GM21390 (cell line): ENCODE data around the gene FHOD3.
A peak's percentile ranks its signal among the peaks of the same experiment; 100 is the strongest.
"Not testable (repeated sequence)": the region's sequence is repeated elsewhere in the genome, so short reads cannot be mapped to it uniquely, and the experiment has no call there.

ENCODE experiments used
- ATAC-seq: cut with Tn5 transposase; IDR thresholded peaks from one replicate; pipeline ENCODE4 v1.9.1; 2021; ENCODE audit not compliant: unreplicated experiment

Gene FHOD3

GRCh38 chr18:36348331-36348730 is 50.8 kb downstream of the FHOD3 start:
- no peak for ATAC-seq

GRCh38 chr18:36348971-36349417 is 51.5 kb downstream of the FHOD3 start:
- no peak for ATAC-seq

- no peak for ATAC-seq
Observed at GRCh38 chr18:36349552-36349951, 52.0 kb downstream of the FHOD3 start.

GRCh38 chr18:36350251-36350651 is 52.7 kb downstream of the FHOD3 start:
- ATAC-seq = no peak

DNA sequence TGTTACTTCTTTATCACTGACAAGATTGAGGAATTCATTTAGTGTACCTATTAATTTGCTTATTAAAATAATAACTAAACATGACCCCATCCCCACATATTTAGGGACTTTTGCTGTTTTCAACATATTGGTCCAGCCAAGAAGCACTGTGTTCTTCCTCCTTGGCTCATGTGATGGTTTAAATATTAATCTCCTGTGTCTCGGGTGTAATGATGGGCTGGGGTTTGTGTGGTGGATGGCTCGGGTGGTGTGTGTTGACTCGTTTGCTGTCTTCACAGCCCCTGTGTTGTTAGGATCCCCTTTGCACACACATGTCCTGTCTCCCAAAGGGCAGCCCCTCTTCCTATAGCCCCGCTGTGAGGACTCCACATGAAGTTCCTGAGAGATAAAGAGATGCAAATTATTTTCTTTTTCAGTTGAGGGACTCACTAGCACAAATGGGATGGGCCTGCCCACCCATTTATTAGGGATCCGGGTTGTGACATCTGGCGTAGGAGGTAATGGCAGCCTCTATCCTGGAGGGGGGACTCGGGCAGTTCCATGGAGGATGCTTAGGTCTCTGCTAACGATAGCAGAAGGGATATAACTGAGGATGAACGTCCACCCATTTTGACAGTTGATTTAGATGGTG is 53.4 kb downstream of the FHOD3 start:
- no peak for ATAC-seq

DNA sequence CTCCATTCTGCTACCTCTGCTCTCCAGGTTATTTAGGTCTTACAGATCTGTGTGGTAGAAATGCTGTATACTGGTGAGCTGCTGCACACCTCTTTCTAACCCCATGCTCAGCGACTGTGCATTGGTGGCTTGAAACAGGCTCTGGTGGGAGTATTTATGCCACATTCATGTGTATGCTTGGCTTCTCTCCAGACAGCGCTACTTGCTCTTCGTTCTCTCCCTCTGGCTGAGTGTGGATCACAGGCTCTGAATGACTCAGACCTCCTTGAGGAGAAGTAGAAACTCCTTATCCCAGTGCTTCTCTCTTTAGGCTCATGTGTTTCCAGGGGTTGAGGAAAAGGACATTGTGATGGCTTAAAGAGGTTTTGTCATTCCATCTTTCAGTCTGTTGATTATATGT is 54.9 kb downstream of the FHOD3 start:
- no peak for ATAC-seq

GRCh38 chr18:36354989-36355388 is 57.5 kb downstream of the FHOD3 start:
- no peak for ATAC-seq

- no peak for ATAC-seq
Observed at GRCh38 chr18:36355511-36355910, 58.0 kb downstream of the FHOD3 start.

DNA sequence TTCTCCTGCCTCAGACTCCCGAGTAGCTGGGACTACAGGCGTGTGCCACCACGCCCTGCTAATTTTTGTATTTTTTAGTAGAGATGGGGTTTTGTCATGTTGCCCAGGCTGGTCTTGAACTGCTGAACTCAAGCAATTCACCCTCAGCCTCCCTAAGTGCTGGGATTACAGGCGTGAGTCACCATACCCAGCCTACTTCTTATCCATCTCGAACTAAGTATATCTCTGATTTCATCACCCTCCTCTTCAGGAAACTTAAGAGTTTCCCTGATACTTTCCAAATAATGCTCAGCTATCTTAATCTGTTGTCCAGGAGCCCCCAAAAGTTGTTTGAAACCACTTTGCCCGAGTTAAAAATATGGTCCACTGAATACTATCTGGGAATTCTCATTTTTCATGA is 59.2 kb downstream of the FHOD3 start:
- ATAC-seq = not testable (repeated sequence)

DNA sequence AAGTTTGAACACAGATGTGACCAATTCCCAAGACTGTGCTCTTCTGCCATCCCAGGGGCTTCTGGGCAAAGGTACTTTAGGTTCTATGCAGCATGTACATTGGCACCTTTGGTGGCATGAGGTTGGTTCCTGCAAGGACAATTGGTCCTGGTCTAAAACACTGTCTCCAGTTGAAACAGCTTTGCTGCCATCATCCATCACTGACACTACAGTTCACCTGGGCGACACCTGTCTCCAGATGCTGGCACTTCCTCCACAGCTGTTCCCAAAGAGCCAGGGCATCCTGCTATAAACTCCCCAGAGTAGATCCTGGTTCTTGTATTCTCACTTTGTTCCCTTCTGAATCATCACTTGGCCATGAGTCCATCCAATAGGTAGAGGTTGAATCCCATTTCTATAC is 60.6 kb downstream of the FHOD3 start:
- ATAC-seq = no peak

GRCh38 chr18:36360256-36360909 is 62.9 kb downstream of the FHOD3 start:
- no peak for ATAC-seq

DNA sequence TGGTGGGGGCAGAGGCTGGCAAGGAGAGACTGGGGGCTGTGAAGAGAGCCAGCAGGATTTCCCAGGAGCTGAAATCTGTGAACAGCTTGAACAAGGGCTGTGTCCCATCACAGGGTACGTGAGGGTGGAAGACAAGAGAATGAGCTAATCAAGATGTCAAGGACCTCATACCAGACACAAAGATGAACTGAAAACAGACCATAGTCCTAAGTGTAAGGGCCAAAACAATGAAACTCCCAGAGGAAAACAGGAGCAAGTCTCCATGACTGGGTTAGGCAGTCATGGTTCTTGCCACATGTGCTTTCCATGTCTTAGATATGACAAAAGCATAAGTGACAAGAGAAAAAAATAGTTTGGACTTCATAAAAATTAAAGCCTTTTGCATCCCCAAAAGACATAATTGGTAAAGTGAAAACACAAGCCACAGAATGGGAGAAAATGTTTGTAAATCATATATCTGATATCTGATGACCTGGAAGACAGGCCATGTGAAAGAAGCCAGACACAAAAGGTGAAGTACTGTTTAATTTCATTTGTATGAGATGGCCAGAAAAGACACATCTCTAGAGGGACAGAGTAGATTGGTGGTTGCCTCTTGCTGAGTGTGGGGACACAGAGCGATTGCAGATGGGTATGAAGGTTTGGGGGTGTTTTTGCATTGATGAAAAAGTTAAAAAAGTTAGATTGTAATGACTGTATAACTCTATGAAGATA is 67.6 kb downstream of the FHOD3 start:
- no peak for ATAC-seq

DNA sequence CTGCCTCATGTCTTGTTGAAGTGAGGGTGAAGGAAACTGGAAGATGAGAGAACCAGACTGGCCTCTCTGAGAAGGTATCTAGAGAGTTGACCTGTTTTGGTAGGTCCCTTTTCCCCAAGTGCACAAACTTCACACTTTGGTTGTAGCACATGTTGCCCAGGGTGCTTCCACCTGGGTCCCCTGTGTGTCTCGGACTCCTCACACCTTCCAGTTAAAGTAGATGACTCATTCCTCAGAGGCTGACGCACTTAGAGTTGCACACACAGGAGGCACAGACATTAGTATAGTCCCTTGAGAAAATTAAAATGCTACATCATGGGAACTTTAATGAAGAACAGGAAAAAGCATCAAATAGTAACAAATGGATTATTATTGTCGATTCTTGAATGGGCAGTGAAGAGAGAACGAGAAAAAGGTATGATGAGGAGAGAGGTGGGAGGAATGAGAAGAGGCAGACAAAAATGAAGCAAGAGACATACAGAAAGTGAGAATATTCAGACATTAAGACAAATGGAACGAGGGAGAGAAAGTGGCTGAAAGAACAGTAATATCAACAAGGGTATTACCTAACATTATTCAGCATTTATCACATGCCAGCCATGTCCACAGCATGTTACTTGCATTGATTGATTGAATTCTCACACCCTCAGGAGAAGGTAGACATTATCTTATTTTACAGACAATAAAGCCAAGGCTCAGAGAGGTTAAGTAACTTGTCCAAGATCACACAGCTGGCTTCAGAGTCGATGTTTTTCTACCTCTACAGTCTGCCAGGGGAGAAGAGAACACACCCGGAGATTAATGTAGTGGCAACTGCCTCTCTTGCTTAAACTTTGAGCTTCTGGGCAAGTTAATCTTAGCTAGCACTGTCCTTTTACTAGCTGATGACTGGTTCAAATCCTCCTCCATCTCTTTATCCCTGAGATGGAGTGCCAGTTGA is 68.6 kb downstream of the FHOD3 start:
- no peak for ATAC-seq

DNA sequence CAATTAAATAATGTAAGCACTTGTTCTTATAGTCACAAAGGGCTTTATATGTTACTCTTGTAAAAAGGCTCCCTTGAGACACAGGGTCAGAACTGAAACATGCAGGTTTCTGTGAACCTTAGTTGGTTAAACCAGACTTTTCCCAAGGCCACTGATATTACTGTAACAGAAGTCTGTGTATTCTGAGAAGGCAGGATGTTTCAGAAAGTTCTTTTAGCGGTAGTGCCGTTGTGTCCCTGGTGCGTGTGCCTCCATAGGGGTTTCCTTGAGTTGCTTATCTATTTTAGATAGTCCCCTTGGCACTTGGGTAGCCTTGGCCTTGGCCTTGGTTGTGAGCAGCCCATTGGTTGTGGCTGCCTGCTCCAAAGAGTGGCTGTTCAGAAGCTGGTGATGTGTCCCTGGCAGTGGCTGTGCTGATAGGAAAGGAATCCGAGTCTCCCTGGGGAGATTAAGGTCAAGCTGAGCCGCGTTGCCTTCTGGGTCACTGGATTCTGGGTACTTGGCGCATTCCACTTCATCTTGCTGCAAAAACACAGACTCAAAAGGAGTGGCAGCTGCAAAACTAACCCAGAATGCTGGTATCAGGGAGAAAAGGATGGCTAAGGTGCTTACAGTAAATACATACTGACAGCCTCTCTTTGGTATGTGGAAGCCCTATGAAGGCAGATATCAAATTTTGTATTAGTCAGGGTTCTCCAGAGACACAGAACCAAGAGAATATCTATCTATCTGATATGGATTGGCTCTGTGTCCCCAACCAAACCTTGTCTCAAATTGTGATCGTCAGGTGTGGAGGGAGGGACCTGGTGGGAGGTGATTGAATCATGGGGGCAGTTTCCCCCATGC is 69.7 kb downstream of the FHOD3 start:
- ATAC-seq = peak; percentile 73

- no peak for ATAC-seq
Observed at GRCh38 chr18:36368889-36369288, 71.4 kb downstream of the FHOD3 start.

GRCh38 chr18:36372903-36373311 is 75.4 kb downstream of the FHOD3 start:
- ATAC-seq = no peak

DNA sequence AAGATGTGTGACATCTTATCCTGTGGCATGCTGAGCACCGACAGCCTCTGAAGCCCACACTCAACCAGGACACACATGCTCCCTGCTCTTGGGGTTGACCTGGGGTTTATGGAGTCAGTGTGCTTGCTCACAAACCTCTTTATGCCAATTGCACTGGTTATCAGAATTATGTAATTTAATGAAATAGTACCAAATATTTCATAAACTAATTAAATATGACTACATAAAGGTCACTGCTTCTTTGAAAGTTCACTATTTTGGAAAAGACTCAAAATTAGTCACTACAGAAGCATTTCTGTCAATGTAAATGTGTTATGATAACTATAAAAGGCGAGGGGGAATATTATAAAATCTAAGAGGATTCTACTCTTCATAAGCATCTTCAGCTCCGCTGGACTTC is 76.7 kb downstream of the FHOD3 start:
- ATAC-seq = no peak

DNA sequence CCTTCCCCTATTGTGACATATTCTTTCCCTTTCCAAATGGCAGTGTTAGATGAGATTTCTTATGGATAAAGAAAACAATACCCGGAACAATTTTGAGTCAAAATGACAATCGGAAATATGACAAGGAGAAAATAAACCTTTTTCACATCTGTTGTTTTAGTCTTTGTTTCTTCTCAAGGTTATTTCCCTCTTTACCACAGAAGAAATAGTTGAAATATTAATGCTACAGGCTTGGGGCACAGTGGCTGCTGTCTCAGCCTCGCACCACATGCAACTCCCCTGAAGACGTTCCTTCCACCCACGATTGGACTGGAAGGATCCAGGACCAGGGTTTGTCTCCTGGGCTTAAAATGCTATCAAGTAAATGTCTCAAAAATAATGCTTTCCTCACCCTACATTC is 77.6 kb downstream of the FHOD3 start:
- ATAC-seq = no peak

DNA sequence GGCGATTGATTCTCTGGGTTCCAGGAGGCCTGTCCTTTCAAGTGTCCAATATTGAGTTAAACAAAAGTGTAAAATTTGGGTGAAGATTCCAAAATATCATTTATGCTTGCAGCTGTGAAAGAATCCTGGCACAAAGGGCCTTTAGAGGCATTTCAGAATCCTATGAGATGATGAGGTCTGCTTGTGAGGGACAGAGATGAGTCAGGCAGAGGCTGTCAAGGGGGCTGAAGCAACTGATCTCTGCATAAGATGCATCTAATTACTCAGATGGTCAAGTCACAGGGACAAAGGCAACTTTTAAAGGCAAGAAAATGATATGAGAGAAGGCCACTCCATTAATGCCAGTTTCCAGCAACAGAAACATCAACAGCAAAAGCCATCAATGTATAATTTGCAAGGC is 78.8 kb downstream of the FHOD3 start:
- ATAC-seq = no peak

DNA sequence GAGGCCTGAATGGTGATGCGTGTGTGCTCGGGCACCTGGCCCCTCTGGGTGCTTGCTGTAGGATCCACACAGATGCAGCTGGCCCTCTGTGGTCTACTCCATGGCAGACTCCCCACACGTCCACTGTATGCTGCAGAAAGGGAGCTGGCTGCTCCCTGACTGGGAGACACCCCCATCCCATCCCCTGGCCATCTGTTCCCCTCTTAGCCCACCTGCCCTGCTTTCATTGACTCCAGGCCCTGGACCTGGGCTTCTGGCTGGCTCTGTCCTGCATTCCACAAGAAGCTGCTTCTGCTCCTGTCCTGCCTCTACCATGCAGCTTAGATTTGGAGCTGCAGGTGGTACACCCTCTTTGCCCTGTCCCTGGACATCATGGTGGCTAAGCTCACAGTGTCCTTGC is 80.1 kb downstream of the FHOD3 start:
- ATAC-seq = no peak
